IgD-negative memory B cell (primary cell): ENCODE measurements around the gene RGL3. TPM values are rescaled to one million over a fixed set of nuclear protein-coding genes. Genes with fewer than 3 reads are reported as not detected.

ENCODE experiments used
- H3K27ac Mint-ChIP-seq, 3 donors: one replicate each; pipeline ENCODE4 v1.8.0; 2020 to 2022; ENCODE audit warnings: mild to moderate bottlenecking in 3 of 3, mixed read lengths in 3 of 3, moderate library complexity in 1 of 3
- H3K27me3 Mint-ChIP-seq: one replicate; pipeline ENCODE4 v1.8.0; 2021; ENCODE audit warnings: mixed read lengths
- H3K36me3 Mint-ChIP-seq: one replicate; pipeline ENCODE4 v1.8.0; 2020; ENCODE audit warnings: mild to moderate bottlenecking, mixed read lengths
- H3K4me1 Mint-ChIP-seq, 3 donors: one replicate each; pipeline ENCODE4 v1.8.0; 2020 to 2022; ENCODE audit warnings: mixed read lengths in 3 of 3, mild to moderate bottlenecking in 1 of 3
- H3K4me3 Mint-ChIP-seq, 4 donors: one replicate each; pipeline ENCODE4 v1.8.0; 2020 to 2022; ENCODE audit warnings: mild to moderate bottlenecking in 4 of 4, mixed read lengths in 4 of 4, moderate library complexity in 3 of 4
- H3K9me3 Mint-ChIP-seq, 3 donors: one replicate each; pipeline ENCODE4 v1.8.0; 2020 to 2021; ENCODE audit warnings: mixed read lengths in 3 of 3, mild to moderate bottlenecking in 1 of 3
- polyA plus RNA-seq: library from polyadenylated mRNA; unstranded; fragments of 300-500 nt; fragmentation: Illumina TruSeq; gene quantifications from one replicate; pipeline ENCODE4 v1.2.3, GENCODE V29; 2021

Gene RGL3
- polyA plus RNA-seq, 1 donor from 2014 or later, result 2.4 TPM

GRCh38 chr19:11374433-11375142 is 44.5 kb downstream of the RGL3 start, which contains the start of gene SWSAP1:
TSS of gene SWSAP1 (plus strand) at chr19:11374666. CDS start at chr19:11374681, 15 bp downstream.
- Mint-ChIP-seq H3K27ac (no peak within 1 kb of the TSS), H3K4me1 (peaks cover 3 to 18% (median 15%) of the 10 kb centered on the region in 3 donors), H3K27me3 (no peaks in the 10 kb centered on the region), H3K9me3 (peaks cover 0 to 1% (median 0%) of the 10 kb centered on the region in 3 donors), H3K36me3 (peaks cover 8% of the 10 kb centered on the region), H3K4me3 (peak within 1 kb of the TSS in 1 of 4 donors; percentile 71)

DNA sequence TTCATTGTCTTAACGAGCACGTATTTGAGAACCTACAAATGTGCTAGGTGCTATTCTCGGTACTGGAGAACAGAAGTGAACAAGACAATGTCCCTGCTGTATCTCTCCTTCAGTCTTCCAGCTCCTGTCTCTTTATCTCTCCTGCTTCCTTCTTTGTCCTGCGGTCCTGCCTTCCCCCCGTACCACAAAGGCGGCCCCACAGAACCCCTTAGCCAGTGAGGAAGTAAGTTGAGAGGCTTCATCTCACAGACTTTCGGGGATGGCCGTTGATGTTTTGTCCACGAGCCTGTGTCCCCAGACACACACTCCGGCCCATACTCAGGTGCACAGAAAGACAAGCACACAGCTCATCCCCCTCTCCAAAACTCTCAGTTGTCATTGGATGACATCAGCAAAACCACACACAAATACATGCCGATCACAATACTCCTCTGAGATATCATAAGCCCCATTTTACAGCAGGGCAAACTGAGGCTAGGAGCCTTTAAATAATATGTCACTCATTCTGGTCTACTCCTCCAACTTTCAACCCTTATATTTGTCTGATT is 45.2 kb downstream of the RGL3 start:
- H3K4me1 Mint-ChIP-seq, result peaks cover 3 to 18% (median 15%) of the 10 kb centered on the region in 3 donors
- no peak overlapping the region for H3K27ac Mint-ChIP-seq
- H3K27me3 Mint-ChIP-seq, result no peaks in the 10 kb centered on the region
- H3K36me3 Mint-ChIP-seq, result peaks cover 11% of the 10 kb centered on the region
- H3K4me3 Mint-ChIP-seq, result no peak overlapping the region
- H3K9me3 Mint-ChIP-seq, result peaks cover 0 to 1% (median 0%) of the 10 kb centered on the region in 3 donors

DNA sequence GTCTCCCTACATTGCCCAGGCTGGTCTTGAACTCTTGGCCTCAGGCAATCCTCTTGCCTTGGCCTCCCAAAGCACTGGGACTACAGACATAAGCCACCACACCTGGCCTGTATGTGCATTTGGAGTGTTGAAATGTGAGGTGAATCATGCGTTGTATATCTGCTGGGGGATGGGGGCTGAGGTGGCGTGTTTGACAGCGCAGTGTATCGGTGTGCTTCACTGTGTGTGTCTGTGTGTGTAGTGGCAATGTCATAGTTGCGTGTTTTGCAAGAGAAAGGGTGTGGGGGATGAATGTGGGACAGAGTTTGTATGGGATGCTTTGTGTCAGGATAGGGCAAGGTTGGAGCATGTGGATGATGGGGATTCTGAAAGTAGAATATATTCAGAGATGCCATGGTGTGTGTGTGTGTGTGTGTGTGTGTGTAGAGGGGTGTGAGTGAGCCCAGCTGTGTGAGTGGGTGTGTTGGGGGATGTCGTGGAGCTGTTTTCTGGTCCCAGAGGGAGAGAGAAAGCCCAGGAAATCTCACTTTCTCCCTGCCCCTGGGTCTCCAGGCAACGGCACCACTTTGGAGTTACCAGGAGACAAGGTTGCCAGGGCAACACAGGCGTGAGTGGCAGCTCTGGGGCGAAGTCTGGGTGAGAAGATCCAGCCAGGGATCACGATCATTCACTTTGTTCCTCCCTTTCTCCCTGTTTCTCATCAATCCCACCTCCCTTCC is 45.8 kb downstream of the RGL3 start:
- peaks cover 14% of the 10 kb centered on the region for H3K36me3 Mint-ChIP-seq
- H3K27ac Mint-ChIP-seq, result no peak overlapping the region
- H3K9me3 Mint-ChIP-seq, result peaks cover 0 to 1% (median 0%) of the 10 kb centered on the region in 3 donors
- no peaks in the 10 kb centered on the region for H3K27me3 Mint-ChIP-seq
- peaks cover 3 to 18% (median 15%) of the 10 kb centered on the region in 3 donors for H3K4me1 Mint-ChIP-seq
- peak overlapping the region in 3 of 4 donors; percentile 12 to 71 (median 63) for H3K4me3 Mint-ChIP-seq

GRCh38 chr19:11370744-11371143 is 48.4 kb downstream of the RGL3 start:
- Mint-ChIP-seq H3K36me3 (peaks cover 12% of the 10 kb centered on the region), H3K27ac (peak overlapping the region in 1 of 3 donors; percentile 47), H3K9me3 (peaks cover 0 to 1% (median 0%) of the 10 kb centered on the region in 3 donors), H3K4me1 (peaks cover 0 to 8% (median 7%) of the 10 kb centered on the region in 3 donors), H3K4me3 (no peak overlapping the region), H3K27me3 (no peaks in the 10 kb centered on the region)

DNA sequence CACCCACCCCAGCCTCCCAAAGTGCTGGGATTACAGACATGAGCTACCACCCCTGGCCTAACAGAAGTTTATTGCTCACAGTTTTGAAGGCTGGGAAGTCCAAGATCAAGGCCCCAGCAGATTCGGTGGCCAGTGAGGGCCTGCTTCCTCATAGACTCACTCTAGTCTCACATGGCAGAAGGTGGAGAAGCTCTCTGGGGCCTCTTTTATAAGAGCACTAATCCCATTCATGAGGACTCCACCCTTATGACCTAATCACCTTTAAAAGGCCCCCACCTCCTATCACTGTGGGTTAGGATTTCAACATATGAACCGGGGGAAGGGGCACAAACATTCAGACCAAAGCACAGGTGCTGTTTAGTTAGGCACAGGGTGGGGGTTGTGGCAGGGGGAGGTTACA is 51.6 kb downstream of the RGL3 start:
- peaks cover 12% of the 10 kb centered on the region for H3K36me3 Mint-ChIP-seq

DNA sequence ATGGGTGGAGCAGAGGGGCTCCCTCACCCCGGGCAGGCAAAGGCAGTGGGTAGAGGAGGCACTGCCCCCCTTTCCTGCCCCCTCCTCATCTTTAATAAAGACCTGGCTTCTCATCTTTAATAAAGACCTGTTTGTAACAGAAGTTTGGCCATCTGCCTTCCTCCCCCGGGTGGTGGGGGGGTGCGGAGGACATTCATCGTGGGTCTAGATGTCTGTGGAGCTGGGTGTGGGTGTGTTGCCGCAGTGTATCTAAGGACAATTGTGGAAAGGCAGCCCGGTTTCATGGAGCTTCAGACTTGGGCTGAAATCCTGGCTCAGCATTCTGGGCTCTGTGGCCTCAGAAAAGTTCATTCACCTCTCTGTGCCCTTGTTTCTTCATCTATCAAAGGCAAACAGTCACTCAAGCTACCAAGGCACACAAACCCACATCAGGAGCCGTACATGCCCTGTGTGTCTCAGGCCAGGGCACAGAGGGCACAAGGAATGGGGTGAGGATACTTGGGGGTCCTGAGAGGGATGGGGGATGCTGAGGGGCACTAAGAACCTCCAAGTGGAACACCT is 53.5 kb downstream of the RGL3 start:
- Mint-ChIP-seq H3K9me3 (no peaks in the 10 kb centered on the region), H3K4me1 (no peaks in the 10 kb centered on the region), H3K36me3 (peaks cover 7% of the 10 kb centered on the region), H3K27me3 (no peaks in the 10 kb centered on the region), H3K27ac (no peak overlapping the region), H3K4me3 (no peak overlapping the region)

More for the DNA sequence above, 51.6 kb downstream of the RGL3 start:
- no peaks in the 10 kb centered on the region for H3K27me3 Mint-ChIP-seq
- H3K4me3 Mint-ChIP-seq, result no peak overlapping the region
- H3K9me3 Mint-ChIP-seq, result no peaks in the 10 kb centered on the region
- H3K27ac Mint-ChIP-seq, result no peak overlapping the region
- peaks cover 0 to 1% (median 0%) of the 10 kb centered on the region in 3 donors for H3K4me1 Mint-ChIP-seq

- no peaks in the 10 kb centered on the region for H3K27me3 Mint-ChIP-seq
- H3K9me3 Mint-ChIP-seq, result no peaks in the 10 kb centered on the region
- H3K4me1 Mint-ChIP-seq, result no peaks in the 10 kb centered on the region
- H3K4me3 Mint-ChIP-seq, result no peak overlapping the region
- H3K36me3 Mint-ChIP-seq, result peaks cover 7% of the 10 kb centered on the region
- no peak overlapping the region for H3K27ac Mint-ChIP-seq
Observed at GRCh38 chr19:11364935-11365334, 54.2 kb downstream of the RGL3 start.

DNA sequence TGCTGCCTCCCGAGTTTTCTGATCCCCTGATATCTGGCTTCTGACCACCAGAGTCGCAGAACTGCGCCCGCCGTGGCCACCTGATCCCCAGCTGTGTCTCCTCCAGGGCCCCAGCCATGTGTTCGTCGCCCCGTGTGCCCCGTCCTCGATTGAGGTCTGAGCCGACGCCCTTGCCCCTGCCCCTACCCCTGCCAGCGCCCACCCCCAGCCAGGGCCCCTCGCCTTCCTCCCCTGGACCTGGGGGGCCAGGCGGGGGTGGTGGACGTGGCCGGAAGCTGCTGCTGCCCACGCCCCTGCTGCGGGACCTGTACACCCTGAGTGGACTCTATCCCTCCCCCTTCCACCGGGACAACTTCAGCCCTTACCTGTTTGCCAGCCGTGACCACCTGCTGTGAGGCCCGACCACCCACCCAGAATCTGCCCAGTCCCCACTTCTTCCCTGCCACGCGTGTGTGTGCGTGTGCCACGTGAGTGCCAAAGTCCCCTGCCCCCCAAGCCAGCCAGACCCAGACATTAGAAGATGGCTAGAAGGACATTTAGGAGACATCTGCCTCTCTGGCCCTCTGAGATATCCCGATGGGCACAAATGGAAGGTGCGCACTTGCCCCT is 54.7 kb downstream of the RGL3 start:
- Mint-ChIP-seq H3K4me3 (no peak overlapping the region), H3K27ac (no peak overlapping the region), H3K9me3 (no peaks in the 10 kb centered on the region), H3K4me1 (no peaks in the 10 kb centered on the region), H3K36me3 (peaks cover 6% of the 10 kb centered on the region), H3K27me3 (no peaks in the 10 kb centered on the region)

GRCh38 chr19:11363881-11364280 is 55.2 kb downstream of the RGL3 start:
- Mint-ChIP-seq H3K36me3 (peaks cover 3% of the 10 kb centered on the region), H3K4me3 (no peak overlapping the region), H3K9me3 (no peaks in the 10 kb centered on the region), H3K27me3 (peaks cover 2% of the 10 kb centered on the region), H3K27ac (no peak overlapping the region), H3K4me1 (no peaks in the 10 kb centered on the region)

- Mint-ChIP-seq H3K9me3 (no peaks in the 10 kb centered on the region), H3K36me3 (no peaks in the 10 kb centered on the region), H3K27ac (no peak overlapping the region), H3K4me3 (no peak overlapping the region), H3K27me3 (peaks cover 3% of the 10 kb centered on the region), H3K4me1 (no peaks in the 10 kb centered on the region)
Observed at GRCh38 chr19:11361771-11362731, 57.1 kb downstream of the RGL3 start.

GRCh38 chr19:11361037-11361770 is 57.9 kb downstream of the RGL3 start:
- no peak overlapping the region for H3K27ac Mint-ChIP-seq
- H3K4me1 Mint-ChIP-seq, result peaks cover 0 to 2% (median 0%) of the 10 kb centered on the region in 3 donors
- H3K36me3 Mint-ChIP-seq, result no peaks in the 10 kb centered on the region
- peaks cover 3% of the 10 kb centered on the region for H3K27me3 Mint-ChIP-seq
- no peaks in the 10 kb centered on the region for H3K9me3 Mint-ChIP-seq
- H3K4me3 Mint-ChIP-seq, result no peak overlapping the region

DNA sequence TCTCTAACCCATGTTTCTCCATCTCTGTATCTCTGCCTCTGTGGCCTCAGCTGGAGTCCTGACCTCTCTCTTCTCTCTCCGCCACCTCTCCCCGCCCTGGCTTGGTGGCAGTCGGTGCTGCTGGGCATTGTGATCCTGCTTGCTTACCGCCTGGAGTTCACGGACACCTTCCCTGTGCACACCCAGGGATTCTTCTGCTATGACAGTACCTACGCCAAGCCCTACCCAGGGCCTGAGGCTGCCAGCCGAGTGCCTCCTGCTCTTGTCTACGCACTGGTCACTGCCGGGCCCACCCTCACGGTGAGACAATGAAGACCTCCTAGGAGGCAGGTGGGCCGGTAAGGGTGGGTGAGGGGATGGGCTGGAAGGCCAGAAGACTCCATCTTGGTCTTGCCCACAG is 59.7 kb downstream of the RGL3 start:
- Mint-ChIP-seq H3K4me1 (peaks cover 0 to 9% (median 4%) of the 10 kb centered on the region in 3 donors), H3K36me3 (no peaks in the 10 kb centered on the region), H3K27ac (peak overlapping the region in 1 of 3 donors; percentile 76), H3K4me3 (no peak overlapping the region), H3K27me3 (peaks cover 8% of the 10 kb centered on the region), H3K9me3 (no peaks in the 10 kb centered on the region)
